HepG2 (cell line): Measurements from ENCODE around the gene XRN1. TPM values are rescaled to one million over a fixed set of nuclear protein-coding genes. Genes with fewer than 3 reads are reported as not detected.

Experiments used
- FLYWCH1 ChIP-seq: sonication (generic); formaldehyde crosslinking; IDR thresholded peaks from 2 replicates; pipeline ENCODE4 v1.8.1; 2023; ENCODE audit warnings: mild to moderate bottlenecking, missing genetic modification reagents
- HMG20B ChIP-seq: conservative IDR thresholded peaks from 2 replicates; pipeline ENCODE4 v1.6.1; 2016; ENCODE audit warnings: missing genetic modification reagents, missing compliant biosample characterization
- KAT7 ChIP-seq: IDR thresholded peaks from 2 replicates; pipeline ENCODE4 v1.6.1; 2018; ENCODE audit warnings: borderline replicate concordance, missing compliant biosample characterization
- MTA1 ChIP-seq: sonication (generic); formaldehyde crosslinking; IDR thresholded peaks from 2 replicates; pipeline ENCODE4 v1.4.0; 2020; ENCODE audit warnings: missing genetic modification reagents, mild to moderate bottlenecking, borderline replicate concordance
- PAX8 ChIP-seq: sonication (generic); formaldehyde crosslinking; IDR thresholded peaks from 2 replicates; pipeline ENCODE4 v1.8.0; 2022; ENCODE audit warnings: mild to moderate bottlenecking, missing genetic modification reagents, borderline replicate concordance
- SIX1 ChIP-seq: sonication (generic); formaldehyde crosslinking; IDR thresholded peaks from 2 replicates; pipeline ENCODE4 v1.4.0; 2020; ENCODE audit warnings: missing genetic modification reagents, borderline replicate concordance
- TP53 ChIP-seq: sonication (generic); formaldehyde crosslinking; conservative IDR thresholded peaks from 2 replicates; pipeline ENCODE4 v1.4.0; 2020; ENCODE audit warnings: missing genetic modification reagents
- ZBTB7A ChIP-seq: sonication (generic); formaldehyde crosslinking; IDR thresholded peaks from 2 replicates; pipeline ENCODE4 v1.8.0; 2022; ENCODE audit warnings: mild to moderate bottlenecking, missing genetic modification reagents
- ZNF260 ChIP-seq: sonication (generic); formaldehyde crosslinking; IDR thresholded peaks from 2 replicates; pipeline ENCODE4 v1.4.0; 2020; ENCODE audit warnings: missing genetic modification reagents, low read depth, mild to moderate bottlenecking, borderline replicate concordance
- ZNF343 ChIP-seq: sonication (generic); formaldehyde crosslinking; IDR thresholded peaks from 2 replicates; pipeline ENCODE4 v1.4.0; 2020; ENCODE audit warnings: mild to moderate bottlenecking, missing genetic modification reagents
- ZNF510 ChIP-seq: sonication (generic); formaldehyde crosslinking; IDR thresholded peaks from 2 replicates; pipeline ENCODE4 v1.4.0; 2020; ENCODE audit warnings: low read depth, mild to moderate bottlenecking, missing genetic modification reagents
- ZNF644 ChIP-seq: IDR thresholded peaks from 2 replicates; pipeline ENCODE4 v1.6.1; 2016; ENCODE audit warnings: low read depth
- ZNF703 ChIP-seq: sonication (generic); formaldehyde crosslinking; IDR thresholded peaks from 2 replicates; pipeline ENCODE4 v1.5.1; 2020; ENCODE audit warnings: missing genetic modification reagents, mild to moderate bottlenecking, moderate library complexity, borderline replicate concordance
- polyA plus RNA-seq, 8 experiments: library from polyadenylated mRNA; depleted of rRNA in 3 of 8; stranded (reverse) in 7 of 8; unstranded in 1 of 8; fragments of >200 nt; fragmentation: Illumina TruSeq in 4 of 8; extraction: Trizol in 4 of 8; gene quantifications; 2 replicates each; pipeline versions ENCODE4 v1.2.1 to v1.2.3, GENCODE V29; 2011 to 2016; ENCODE audit warnings: low read depth in 4 of 8, missing spikeins in 1 of 8, mixed read lengths in 1 of 8; ENCODE audit not compliant: insufficient read depth in 1 of 8
- total RNA-seq, 5 experiments: library from RNA; depleted of rRNA; stranded (reverse); fragments of >200 nt; fragmentation: Illumina TruSeq; extraction: Trizol; gene quantifications; 2 replicates each; pipeline ENCODE4 v1.2.3, GENCODE V29; 2016; ENCODE audit warnings: low read depth in 1 of 5
- TF ChIP-seq, protein P1 (sequence below): sonication (generic); formaldehyde crosslinking; IDR thresholded peaks from 2 replicates; pipeline ENCODE4 v1.9.0; 2021; ENCODE audit warnings: missing genetic modification reagents, mild to moderate bottlenecking, borderline replicate concordance
- TF ChIP-seq, protein P2 (sequence below): sonication (generic); formaldehyde crosslinking; conservative IDR thresholded peaks from 2 replicates; pipeline ENCODE4 v1.8.0; 2022; ENCODE audit warnings: mild to moderate bottlenecking, moderate library complexity, missing genetic modification reagents
- TF ChIP-seq, protein P3 (sequence below): sonication (generic); formaldehyde crosslinking; IDR thresholded peaks from 2 replicates; pipeline ENCODE4 v1.4.0; 2020; ENCODE audit warnings: mild to moderate bottlenecking, missing genetic modification reagents
- TF ChIP-seq, protein P4 (sequence below): conservative IDR thresholded peaks from 2 replicates; pipeline ENCODE4 v1.6.1; 2018; ENCODE audit warnings: missing genetic modification reagents
- TF ChIP-seq, protein P5 (sequence below): sonication (generic); formaldehyde crosslinking; IDR thresholded peaks from 2 replicates; pipeline ENCODE4 v1.5.0; 2020; ENCODE audit warnings: missing genetic modification reagents

The XRN1 gene
- total and polyA plus RNA-seq, 2 of the 13 experiments (the other 11 are each of a cell fraction or from before 2014, with no cell fraction given), result 13.2 to 13.3 TPM

DNA sequence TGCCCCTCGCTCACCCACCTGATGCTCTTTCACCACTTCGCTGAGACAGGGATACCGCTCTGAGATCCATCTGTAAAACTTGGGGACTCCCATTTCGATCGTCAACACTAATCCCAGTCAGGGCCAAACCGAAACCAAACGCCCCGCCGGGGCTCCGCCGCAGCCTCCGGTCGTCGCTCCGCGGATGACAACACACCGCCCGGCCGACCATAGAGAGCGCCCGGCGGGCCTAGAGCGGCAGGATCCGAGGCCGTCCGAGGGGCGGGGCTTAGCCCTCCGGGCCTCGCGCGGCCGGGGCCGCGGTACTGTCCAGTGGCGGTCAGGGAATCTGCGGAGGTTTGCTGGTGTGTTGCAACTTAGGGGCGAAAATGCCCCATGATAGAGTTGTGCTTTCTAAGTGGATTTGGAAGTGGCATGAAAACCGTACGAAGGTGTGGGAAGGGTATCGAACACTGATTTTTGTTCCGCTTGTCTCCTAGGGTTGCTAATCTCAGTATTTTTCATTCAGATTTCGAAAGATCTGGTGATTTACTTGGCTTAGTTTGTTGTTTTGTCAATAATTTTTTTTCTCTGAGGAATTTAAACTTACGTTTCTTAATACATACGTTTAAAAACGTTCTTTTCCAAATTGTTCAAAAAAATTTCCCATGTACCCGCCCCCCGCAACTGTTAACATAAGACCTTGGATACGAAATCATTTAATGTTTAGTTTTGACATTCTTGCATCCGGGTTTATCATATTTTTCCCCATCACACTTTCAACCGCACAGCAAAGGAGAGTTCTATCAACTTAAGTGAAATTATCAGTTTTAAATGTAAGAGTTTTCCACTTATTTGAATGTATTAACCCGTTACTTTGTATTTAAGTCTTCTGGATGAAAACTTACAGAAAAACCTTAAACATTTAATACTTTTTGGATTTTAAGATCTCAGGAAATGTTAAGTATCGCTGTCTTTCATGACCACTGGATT lies at the start of gene XRN1 (continued):
- TF ChIP-seq, protein P1, sequence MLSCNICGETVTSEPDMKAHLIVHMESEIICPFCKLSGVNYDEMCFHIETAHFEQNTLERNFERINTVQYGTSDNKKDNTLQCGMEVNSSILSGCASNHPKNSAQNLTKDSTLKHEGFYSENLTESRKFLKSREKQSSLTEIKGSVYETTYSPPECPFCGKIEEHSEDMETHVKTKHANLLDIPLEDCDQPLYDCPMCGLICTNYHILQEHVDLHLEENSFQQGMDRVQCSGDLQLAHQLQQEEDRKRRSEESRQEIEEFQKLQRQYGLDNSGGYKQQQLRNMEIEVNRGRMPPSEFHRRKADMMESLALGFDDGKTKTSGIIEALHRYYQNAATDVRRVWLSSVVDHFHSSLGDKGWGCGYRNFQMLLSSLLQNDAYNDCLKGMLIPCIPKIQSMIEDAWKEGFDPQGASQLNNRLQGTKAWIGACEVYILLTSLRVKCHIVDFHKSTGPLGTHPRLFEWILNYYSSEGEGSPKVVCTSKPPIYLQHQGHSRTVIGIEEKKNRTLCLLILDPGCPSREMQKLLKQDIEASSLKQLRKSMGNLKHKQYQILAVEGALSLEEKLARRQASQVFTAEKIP (CRISPR knock-in tag), result no peak
- TF ChIP-seq ZNF644 (peak; percentile 18; the same call in 1 of the 2 replicates), ZNF260 (CRISPR knock-in tag) (no peak), ZNF510 (CRISPR knock-in tag) (no peak; the same call in 1 of the 2 replicates), MTA1 (CRISPR knock-in tag) (no peak), PAX8 (CRISPR knock-in tag) (no peak), ZBTB7A (CRISPR knock-in tag) (no peak), KAT7 (CRISPR knock-in tag) (peak; percentile 94), FLYWCH1 (CRISPR knock-in tag) (no peak), HMG20B (CRISPR knock-in tag) (no peak), ZNF343 (0 out of 2 replicates have a peak, but pooled peaks have one; percentile 43), ZNF703 (CRISPR knock-in tag) (peak; percentile 23; the same call in 1 of the 2 replicates), TP53 (no peak), SIX1 (CRISPR knock-in tag) (no peak)
- TF ChIP-seq, protein P2, sequence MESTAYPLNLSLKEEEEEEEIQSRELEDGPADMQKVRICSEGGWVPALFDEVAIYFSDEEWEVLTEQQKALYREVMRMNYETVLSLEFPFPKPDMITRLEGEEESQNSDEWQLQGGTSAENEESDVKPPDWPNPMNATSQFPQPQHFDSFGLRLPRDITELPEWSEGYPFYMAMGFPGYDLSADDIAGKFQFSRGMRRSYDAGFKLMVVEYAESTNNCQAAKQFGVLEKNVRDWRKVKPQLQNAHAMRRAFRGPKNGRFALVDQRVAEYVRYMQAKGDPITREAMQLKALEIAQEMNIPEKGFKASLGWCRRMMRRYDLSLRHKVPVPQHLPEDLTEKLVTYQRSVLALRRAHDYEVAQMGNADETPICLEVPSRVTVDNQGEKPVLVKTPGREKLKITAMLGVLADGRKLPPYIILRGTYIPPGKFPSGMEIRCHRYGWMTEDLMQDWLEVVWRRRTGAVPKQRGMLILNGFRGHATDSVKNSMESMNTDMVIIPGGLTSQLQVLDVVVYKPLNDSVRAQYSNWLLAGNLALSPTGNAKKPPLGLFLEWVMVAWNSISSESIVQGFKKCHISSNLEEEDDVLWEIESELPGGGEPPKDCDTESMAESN, result peak; percentile 63
- TF ChIP-seq, protein P3, sequence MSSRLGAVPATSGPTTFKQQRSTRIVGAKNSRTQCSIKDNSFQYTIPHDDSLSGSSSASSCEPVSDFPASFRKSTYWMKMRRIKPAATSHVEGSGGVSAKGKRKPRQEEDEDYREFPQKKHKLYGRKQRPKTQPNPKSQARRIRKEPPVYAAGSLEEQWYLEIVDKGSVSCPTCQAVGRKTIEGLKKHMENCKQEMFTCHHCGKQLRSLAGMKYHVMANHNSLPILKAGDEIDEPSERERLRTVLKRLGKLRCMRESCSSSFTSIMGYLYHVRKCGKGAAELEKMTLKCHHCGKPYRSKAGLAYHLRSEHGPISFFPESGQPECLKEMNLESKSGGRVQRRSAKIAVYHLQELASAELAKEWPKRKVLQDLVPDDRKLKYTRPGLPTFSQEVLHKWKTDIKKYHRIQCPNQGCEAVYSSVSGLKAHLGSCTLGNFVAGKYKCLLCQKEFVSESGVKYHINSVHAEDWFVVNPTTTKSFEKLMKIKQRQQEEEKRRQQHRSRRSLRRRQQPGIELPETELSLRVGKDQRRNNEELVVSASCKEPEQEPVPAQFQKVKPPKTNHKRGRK (CRISPR knock-in tag), result 0 out of 2 replicates have a peak, but pooled peaks have one; percentile 14
- TF ChIP-seq, protein P4, sequence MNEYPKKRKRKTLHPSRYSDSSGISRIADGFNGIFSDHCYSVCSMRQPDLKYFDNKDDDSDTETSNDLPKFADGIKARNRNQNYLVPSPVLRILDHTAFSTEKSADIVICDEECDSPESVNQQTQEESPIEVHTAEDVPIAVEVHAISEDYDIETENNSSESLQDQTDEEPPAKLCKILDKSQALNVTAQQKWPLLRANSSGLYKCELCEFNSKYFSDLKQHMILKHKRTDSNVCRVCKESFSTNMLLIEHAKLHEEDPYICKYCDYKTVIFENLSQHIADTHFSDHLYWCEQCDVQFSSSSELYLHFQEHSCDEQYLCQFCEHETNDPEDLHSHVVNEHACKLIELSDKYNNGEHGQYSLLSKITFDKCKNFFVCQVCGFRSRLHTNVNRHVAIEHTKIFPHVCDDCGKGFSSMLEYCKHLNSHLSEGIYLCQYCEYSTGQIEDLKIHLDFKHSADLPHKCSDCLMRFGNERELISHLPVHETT (CRISPR knock-in tag), result peak; percentile 87
- TF ChIP-seq, protein P5, sequence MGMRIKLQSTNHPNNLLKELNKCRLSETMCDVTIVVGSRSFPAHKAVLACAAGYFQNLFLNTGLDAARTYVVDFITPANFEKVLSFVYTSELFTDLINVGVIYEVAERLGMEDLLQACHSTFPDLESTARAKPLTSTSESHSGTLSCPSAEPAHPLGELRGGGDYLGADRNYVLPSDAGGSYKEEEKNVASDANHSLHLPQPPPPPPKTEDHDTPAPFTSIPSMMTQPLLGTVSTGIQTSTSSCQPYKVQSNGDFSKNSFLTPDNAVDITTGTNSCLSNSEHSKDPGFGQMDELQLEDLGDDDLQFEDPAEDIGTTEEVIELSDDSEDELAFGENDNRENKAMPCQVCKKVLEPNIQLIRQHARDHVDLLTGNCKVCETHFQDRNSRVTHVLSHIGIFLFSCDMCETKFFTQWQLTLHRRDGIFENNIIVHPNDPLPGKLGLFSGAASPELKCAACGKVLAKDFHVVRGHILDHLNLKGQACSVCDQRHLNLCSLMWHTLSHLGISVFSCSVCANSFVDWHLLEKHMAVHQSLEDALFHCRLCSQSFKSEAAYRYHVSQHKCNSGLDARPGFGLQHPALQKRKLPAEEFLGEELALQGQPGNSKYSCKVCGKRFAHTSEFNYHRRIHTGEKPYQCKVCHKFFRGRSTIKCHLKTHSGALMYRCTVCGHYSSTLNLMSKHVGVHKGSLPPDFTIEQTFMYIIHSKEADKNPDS, result no peak
